K562 (cell line): ENCODE measurements around the gene FCSK. TPM values are rescaled to one million over a fixed set of nuclear protein-coding genes. Genes with fewer than 3 reads are reported as not detected.
A peak's percentile ranks its signal among the peaks of the same experiment; 100 is the strongest.

ENCODE experiments used
- AFF1 ChIP-seq, 2 experiments: fragments of 450-650 bp; IDR thresholded peaks; 2 replicates each; pipeline ENCODE4 v1.6.1; 2018; ENCODE audit warnings: mild to moderate bottlenecking in 2 of 2, low read depth in 1 of 2; ENCODE audit not compliant: partially characterized antibody in 2 of 2
- CBFA2T2 ChIP-seq: fragments of 450-650 bp; conservative IDR thresholded peaks from 2 replicates; pipeline ENCODE4 v1.6.1; 2017; ENCODE audit warnings: mild to moderate bottlenecking
- CREB3L1 ChIP-seq: fragments of 450-650 bp; IDR thresholded peaks from 2 replicates; pipeline ENCODE4 v1.6.1; 2014; ENCODE audit warnings: low read depth, mild to moderate bottlenecking, moderate library complexity, borderline replicate concordance
- IRF9 ChIP-seq: fragments of 450-650 bp; IDR thresholded peaks from 2 replicates; pipeline ENCODE4 v1.6.1; 2016; ENCODE audit warnings: missing biosample characterization, missing genetic modification characterization
- NR1H2 ChIP-seq: sonication (generic); formaldehyde crosslinking; IDR thresholded peaks from 2 replicates; pipeline ENCODE4 v1.4.0; 2020; ENCODE audit warnings: mild to moderate bottlenecking, missing genetic modification reagents
- PTBP1 ChIP-seq: fragments of 200-400 bp; formaldehyde crosslinking; IDR thresholded peaks from 2 replicates; pipeline ENCODE4 v1.6.1; 2017; ENCODE audit warnings: low read depth, low read length
- TOE1 ChIP-seq, 2 experiments: fragments of 450-650 bp in 1 of 2; sonication (generic) in 1 of 2; formaldehyde crosslinking in 1 of 2; IDR thresholded peaks; 2 replicates each; pipeline versions ENCODE4 v1.7.1 to v1.8.0; 2016 to 2022; ENCODE audit warnings: borderline replicate concordance in 2 of 2, mild to moderate bottlenecking in 2 of 2, antibody characterized with exemption in 1 of 2, inconsistent platforms in 1 of 2, low read depth in 1 of 2, missing genetic modification reagents in 1 of 2, moderate library complexity in 1 of 2
- ZNF121 ChIP-seq: sonication (generic); formaldehyde crosslinking; conservative IDR thresholded peaks from 2 replicates; pipeline ENCODE4 v1.8.0; 2022; ENCODE audit warnings: missing genetic modification reagents
- polyA plus RNA-seq, 8 experiments: library from polyadenylated mRNA; depleted of rRNA in 4 of 8; stranded (reverse) in 5 of 8; unstranded in 3 of 8; fragments of >200 nt; fragmentation: Nextera tagmentation in 2 of 8; fragmentation: Illumina TruSeq in 1 of 8; extraction: Ambion mirVana in 2 of 8; extraction: Trizol in 1 of 8; gene quantifications; 2 replicates each; pipeline versions ENCODE4 v1.2.1 to v1.2.3, GENCODE V29; 2011 to 2014; ENCODE audit warnings: inconsistent platforms in 1 of 8, missing spikeins in 1 of 8
- total RNA-seq, 7 experiments: library from RNA; depleted of rRNA in 6 of 7; stranded (reverse); fragments of >200 nt in 6 of 7; fragmentation: Illumina TruSeq in 2 of 7; extraction: Trizol in 2 of 7; gene quantifications; 2 replicates each; pipeline versions ENCODE4 v1.2.1 to v1.2.3, GENCODE V29; 2011 to 2021; ENCODE audit warnings: low replicate concordance in 1 of 7
- TF ChIP-seq, protein P1 (sequence below): sonication (generic); formaldehyde crosslinking; IDR thresholded peaks from 2 replicates; pipeline ENCODE4 v1.8.0; 2022; ENCODE audit warnings: missing genetic modification reagents, mild to moderate bottlenecking, borderline replicate concordance
- TF ChIP-seq, protein P2 (sequence below): sonication (generic); formaldehyde crosslinking; IDR thresholded peaks from 2 replicates; pipeline ENCODE4 v1.8.0; 2022; ENCODE audit warnings: mild to moderate bottlenecking, missing genetic modification reagents

The FCSK gene
- total and polyA plus RNA-seq, 9 of the 15 experiments (the other 6 are each of a cell fraction or from before 2014, with no cell fraction given): 0.92 to 18.6 (median 8.3) TPM

GRCh38 chr16:70438969-70439862 is 15.2 kb upstream of the FCSK start, which contains the start of gene ST3GAL2 (continued):
- TF ChIP-seq AFF1 (IDR thresholded peaks at IDR 0.05; ENCODE audit: low read depth in 1 of 2, partially characterized antibody in 2 of 2) (peak; percentile 89 to 100), CREB3L1 (peak; percentile 96), ZNF121 (CRISPR knock-in tag) (no peak), TOE1 (IDR thresholded peaks at IDR 0.05; ENCODE audit: borderline replicate concordance) (peak; percentile 77; the same call in 1 of the 2 replicates), TOE1 (CRISPR knock-in tag; IDR thresholded peaks at IDR 0.05; ENCODE audit: borderline replicate concordance, low read depth) (no peak), CBFA2T2 (no peak), NR1H2 (CRISPR knock-in tag) (no peak), PTBP1 (no peak), IRF9 (tag) (peak; percentile 59; the same call in 1 of the 2 replicates)
- TF ChIP-seq, protein P1, sequence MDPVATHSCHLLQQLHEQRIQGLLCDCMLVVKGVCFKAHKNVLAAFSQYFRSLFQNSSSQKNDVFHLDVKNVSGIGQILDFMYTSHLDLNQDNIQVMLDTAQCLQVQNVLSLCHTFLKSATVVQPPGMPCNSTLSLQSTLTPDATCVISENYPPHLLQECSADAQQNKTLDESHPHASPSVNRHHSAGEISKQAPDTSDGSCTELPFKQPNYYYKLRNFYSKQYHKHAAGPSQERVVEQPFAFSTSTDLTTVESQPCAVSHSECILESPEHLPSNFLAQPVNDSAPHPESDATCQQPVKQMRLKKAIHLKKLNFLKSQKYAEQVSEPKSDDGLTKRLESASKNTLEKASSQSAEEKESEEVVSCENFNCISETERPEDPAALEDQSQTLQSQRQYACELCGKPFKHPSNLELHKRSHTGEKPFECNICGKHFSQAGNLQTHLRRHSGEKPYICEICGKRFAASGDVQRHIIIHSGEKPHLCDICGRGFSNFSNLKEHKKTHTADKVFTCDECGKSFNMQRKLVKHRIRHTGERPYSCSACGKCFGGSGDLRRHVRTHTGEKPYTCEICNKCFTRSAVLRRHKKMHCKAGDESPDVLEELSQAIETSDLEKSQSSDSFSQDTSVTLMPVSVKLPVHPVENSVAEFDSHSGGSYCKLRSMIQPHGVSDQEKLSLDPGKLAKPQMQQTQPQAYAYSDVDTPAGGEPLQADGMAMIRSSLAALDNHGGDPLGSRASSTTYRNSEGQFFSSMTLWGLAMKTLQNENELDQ: no peak
- TF ChIP-seq, protein P2, sequence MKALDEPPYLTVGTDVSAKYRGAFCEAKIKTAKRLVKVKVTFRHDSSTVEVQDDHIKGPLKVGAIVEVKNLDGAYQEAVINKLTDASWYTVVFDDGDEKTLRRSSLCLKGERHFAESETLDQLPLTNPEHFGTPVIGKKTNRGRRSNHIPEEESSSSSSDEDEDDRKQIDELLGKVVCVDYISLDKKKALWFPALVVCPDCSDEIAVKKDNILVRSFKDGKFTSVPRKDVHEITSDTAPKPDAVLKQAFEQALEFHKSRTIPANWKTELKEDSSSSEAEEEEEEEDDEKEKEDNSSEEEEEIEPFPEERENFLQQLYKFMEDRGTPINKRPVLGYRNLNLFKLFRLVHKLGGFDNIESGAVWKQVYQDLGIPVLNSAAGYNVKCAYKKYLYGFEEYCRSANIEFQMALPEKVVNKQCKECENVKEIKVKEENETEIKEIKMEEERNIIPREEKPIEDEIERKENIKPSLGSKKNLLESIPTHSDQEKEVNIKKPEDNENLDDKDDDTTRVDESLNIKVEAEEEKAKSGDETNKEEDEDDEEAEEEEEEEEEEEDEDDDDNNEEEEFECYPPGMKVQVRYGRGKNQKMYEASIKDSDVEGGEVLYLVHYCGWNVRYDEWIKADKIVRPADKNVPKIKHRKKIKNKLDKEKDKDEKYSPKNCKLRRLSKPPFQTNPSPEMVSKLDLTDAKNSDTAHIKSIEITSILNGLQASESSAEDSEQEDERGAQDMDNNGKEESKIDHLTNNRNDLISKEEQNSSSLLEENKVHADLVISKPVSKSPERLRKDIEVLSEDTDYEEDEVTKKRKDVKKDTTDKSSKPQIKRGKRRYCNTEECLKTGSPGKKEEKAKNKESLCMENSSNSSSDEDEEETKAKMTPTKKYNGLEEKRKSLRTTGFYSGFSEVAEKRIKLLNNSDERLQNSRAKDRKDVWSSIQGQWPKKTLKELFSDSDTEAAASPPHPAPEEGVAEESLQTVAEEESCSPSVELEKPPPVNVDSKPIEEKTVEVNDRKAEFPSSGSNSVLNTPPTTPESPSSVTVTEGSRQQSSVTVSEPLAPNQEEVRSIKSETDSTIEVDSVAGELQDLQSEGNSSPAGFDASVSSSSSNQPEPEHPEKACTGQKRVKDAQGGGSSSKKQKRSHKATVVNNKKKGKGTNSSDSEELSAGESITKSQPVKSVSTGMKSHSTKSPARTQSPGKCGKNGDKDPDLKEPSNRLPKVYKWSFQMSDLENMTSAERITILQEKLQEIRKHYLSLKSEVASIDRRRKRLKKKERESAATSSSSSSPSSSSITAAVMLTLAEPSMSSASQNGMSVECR (CRISPR knock-in tag): peak; percentile 43; the same call in 1 of the 2 replicates
